Stimulated activated CD4-positive, alpha-beta T cell treated with anti-CD3 and anti-CD28 coated beads, Interleukin-4, amount 100 ng/mL, for 48 hours (primary cell): ENCODE data around the gene DOCK7.

Source experiments
- DNase-seq, 2 donors: peaks; one replicate each; pipeline ENCODE4 v3.0.0-alpha.2; 2020; ENCODE audit warnings: low read depth in 2 of 2

DOCK7 gene

GRCh38 chr1:62448221-62448933 is 239.8 kb downstream of the DOCK7 start:
- DNase-seq: no peak

- no peak for DNase-seq
These were observed 243.5 kb downstream of the DOCK7 start for GRCh38 chr1:62444701-62445100.

- no peak for DNase-seq
These were observed 248.4 kb downstream of the DOCK7 start for GRCh38 chr1:62439652-62440371.

- DNase-seq: no peak
These were observed 250.0 kb downstream of the DOCK7 start for GRCh38 chr1:62438163-62438562.

GRCh38 chr1:62437273-62437940 is 250.8 kb downstream of the DOCK7 start:
- DNase-seq: peak; percentile 19 to 28

- peak; percentile 92 to 95 for DNase-seq
These were observed 251.5 kb downstream of the DOCK7 start, which contains the start of gene USP1 for GRCh38 chr1:62436466-62437272. Gene USP1 (plus strand): TSS chr1:62437049. CDS start chr1:62439868, 2,819 bp downstream.

GRCh38 chr1:62436039-62436465 is 252.1 kb downstream of the DOCK7 start:
- peak; percentile 87 to 94 for DNase-seq

GRCh38 chr1:62435231-62436038 is 252.8 kb downstream of the DOCK7 start:
- no peak for DNase-seq

- no peak for DNase-seq
These were observed 253.6 kb downstream of the DOCK7 start for GRCh38 chr1:62434618-62435001.

GRCh38 chr1:62433861-62434617 is 254.1 kb downstream of the DOCK7 start:
- no peak for DNase-seq

GRCh38 chr1:62429581-62429980 is 258.6 kb downstream of the DOCK7 start:
- DNase-seq: no peak

- no peak for DNase-seq
These were observed 259.8 kb downstream of the DOCK7 start for GRCh38 chr1:62428351-62428750.

GRCh38 chr1:62426794-62427193 is 261.4 kb downstream of the DOCK7 start:
- DNase-seq: no peak

- DNase-seq: no peak
These were observed 261.9 kb downstream of the DOCK7 start for GRCh38 chr1:62426237-62426636.

- DNase-seq: no peak
These were observed 263.1 kb downstream of the DOCK7 start for GRCh38 chr1:62425041-62425440.

- DNase-seq: no peak
These were observed 263.8 kb downstream of the DOCK7 start for GRCh38 chr1:62424411-62424810.

GRCh38 chr1:62423580-62424242 is 264.5 kb downstream of the DOCK7 start:
- no peak for DNase-seq

- no peak for DNase-seq
These were observed 268.0 kb downstream of the DOCK7 start for GRCh38 chr1:62420214-62420613.

GRCh38 chr1:62417351-62417999 is 270.7 kb downstream of the DOCK7 start:
- DNase-seq: no peak
